Stimulated activated memory B cell treated with anti-CD40 and anti-IgM and Interleukin-4, amounts not matched to agents 10 μg/mL and 1 μg/mL and 100 μg/mL, for 72 hours (primary cell): ENCODE measurements around the gene ZNF366.

Source experiments
- ATAC-seq: fragments of 150-1000 bp; cut with Tn5 transposase; 2 replicates; pipeline ENCODE4 v1.10.0; 2021
- H3K27ac Mint-ChIP-seq: one replicate; pipeline ENCODE4 v1.8.0; 2022; ENCODE audit warnings: mild to moderate bottlenecking, mixed read lengths
- H3K27me3 Mint-ChIP-seq: one replicate; pipeline ENCODE4 v1.8.0; 2022; ENCODE audit warnings: mixed read lengths
- H3K36me3 Mint-ChIP-seq: one replicate; pipeline ENCODE4 v1.8.0; 2022; ENCODE audit warnings: mixed read lengths
- H3K4me1 Mint-ChIP-seq: one replicate; pipeline ENCODE4 v1.8.0; 2022; ENCODE audit warnings: mixed read lengths
- H3K4me3 Mint-ChIP-seq: one replicate; pipeline ENCODE4 v1.8.0; 2022; ENCODE audit warnings: mild to moderate bottlenecking, moderate library complexity, mixed read lengths
- H3K9me3 Mint-ChIP-seq: one replicate; pipeline ENCODE4 v1.8.0; 2022; ENCODE audit warnings: mixed read lengths

ZNF366 gene

DNA sequence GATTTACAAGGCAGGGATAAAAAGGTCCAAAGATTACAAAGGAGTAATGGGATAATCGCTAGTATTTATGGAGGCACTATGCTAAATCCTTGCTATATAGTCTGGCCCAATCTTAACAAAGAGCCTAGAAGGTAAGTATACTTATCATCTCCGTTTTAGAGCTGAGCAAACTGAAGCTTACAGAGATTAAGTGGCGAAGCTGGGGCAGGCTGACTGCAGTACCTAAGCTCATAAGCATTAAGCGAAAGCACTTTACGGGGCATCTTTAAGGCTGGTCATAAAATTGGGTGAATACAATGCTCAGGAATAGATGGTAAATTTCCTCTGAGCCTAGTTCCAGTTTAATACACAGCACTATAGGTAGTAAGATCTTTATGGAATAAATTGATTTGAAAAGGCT, 30.0 kb upstream of the ZNF366 start:
- no peak for ATAC-seq
- Mint-ChIP-seq H3K4me1 (no peaks in the 10 kb centered on the region), H3K27ac (no peak overlapping the region), H3K36me3 (no peaks in the 10 kb centered on the region), H3K9me3 (peaks cover 7% of the 10 kb centered on the region), H3K4me3 (no peak overlapping the region), H3K27me3 (peaks cover 17% of the 10 kb centered on the region)

DNA sequence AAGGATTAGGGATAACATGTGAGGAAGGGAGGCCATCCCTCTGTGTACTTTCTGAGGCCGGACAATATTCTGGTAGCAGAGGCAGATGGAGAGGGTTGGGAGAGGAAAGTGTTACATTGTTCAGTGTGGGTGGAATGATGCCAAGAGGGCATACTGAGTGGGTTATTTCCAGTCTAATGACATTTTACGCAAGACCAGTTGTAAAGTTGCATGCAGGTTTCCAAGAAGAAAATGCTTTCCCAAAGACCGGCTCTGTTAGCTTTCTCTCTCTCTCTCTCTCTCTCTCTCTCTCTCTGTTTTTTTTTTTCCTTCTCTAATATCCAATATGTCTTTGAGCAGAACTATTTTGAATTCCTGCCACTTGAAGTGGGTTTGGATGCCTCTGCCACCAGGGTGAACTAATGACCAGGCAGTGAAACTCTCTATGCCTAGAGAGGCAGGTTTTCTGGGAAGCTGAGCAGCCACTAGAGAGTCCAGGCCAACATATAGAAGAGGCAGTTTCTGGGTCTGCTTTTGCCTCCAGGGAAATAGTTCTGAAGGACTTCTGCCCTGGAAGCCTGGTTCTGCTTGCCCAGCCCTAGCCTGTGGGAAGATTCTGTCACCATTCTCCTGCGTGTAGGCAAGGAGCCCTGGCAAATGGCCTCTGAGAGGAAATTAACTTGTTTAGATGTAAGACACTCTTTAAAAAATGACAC, 24.4 kb upstream of the ZNF366 start:
- ATAC-seq, result no peak
- Mint-ChIP-seq H3K27ac (no peak overlapping the region), H3K4me1 (no peaks in the 10 kb centered on the region), H3K36me3 (no peaks in the 10 kb centered on the region), H3K27me3 (peaks cover 35% of the 10 kb centered on the region), H3K9me3 (peaks cover 7% of the 10 kb centered on the region), H3K4me3 (no peak overlapping the region)

DNA sequence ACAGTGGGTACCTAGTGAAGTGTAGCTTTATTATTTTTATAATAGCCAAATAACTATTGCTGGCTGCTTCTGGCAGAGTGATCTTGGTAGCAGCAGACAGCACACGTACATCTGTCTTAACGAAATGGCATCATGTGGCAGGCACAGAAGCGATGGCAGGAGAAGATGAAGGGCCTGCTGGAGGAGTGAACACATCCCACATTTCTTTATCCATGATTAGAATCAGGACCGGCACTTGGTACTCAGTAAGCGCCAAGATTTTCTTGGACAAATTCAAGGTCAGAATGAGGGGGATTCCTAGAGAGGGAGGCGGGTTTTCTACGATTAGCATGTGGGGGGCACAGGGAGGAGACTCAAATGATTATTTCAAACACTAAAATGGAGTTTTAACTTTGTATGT, 23.0 kb upstream of the ZNF366 start:
- Mint-ChIP-seq H3K36me3 (no peaks in the 10 kb centered on the region), H3K4me3 (no peak overlapping the region), H3K9me3 (peaks cover 7% of the 10 kb centered on the region), H3K4me1 (no peaks in the 10 kb centered on the region), H3K27ac (no peak overlapping the region), H3K27me3 (peaks cover 35% of the 10 kb centered on the region)
- ATAC-seq, result no peak

DNA sequence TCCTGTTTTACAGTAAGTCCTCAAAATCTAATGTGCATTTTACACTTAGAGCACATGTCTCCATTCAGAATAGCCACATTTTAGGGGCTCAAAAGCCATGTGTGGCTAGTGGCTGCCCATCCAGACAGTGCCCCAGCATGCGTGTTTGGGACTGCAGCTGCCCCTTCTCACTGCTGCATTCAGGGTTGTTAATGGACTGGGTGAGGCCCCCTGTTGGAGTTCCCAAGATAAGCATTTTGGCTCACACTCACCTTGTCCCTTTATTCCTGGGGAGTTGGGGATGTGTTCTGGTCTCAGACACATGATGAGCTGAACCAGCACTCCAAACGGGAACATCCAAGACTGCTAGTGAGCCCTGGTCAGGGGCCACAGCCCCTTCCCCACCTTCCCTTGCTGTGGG, 22.2 kb upstream of the ZNF366 start:
- Mint-ChIP-seq H3K27ac (no peak overlapping the region), H3K27me3 (peaks cover 35% of the 10 kb centered on the region)

DNA sequence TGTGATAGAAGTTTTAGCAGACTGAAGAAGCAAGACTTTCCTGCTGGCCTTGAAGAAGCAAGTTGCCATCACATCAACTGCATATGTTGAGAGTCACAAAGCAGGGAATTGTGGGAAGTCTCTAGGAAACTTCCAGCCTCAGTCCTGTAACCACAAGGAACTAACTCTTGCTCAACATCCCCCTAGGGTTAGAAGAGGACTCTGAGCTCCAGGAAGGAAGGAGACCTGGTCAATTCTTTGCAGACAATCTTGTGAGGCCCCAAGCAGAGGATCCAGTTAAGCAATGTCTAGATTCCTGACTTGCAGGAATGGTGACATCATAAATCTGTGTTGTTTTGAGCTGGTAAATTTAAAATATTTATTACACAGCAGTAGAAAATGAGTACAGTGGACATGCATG, 18.6 kb upstream of the ZNF366 start:
- Mint-ChIP-seq H3K27ac (no peak overlapping the region), H3K4me3 (no peak overlapping the region), H3K27me3 (peaks cover 9% of the 10 kb centered on the region), H3K9me3 (no peaks in the 10 kb centered on the region), H3K4me1 (no peaks in the 10 kb centered on the region), H3K36me3 (no peaks in the 10 kb centered on the region)
- no peak for ATAC-seq

More for the DNA sequence above, 22.2 kb upstream of the ZNF366 start:
- Mint-ChIP-seq H3K36me3 (no peaks in the 10 kb centered on the region), H3K4me1 (no peaks in the 10 kb centered on the region), H3K9me3 (peaks cover 7% of the 10 kb centered on the region), H3K4me3 (no peak overlapping the region)
- ATAC-seq, result no peak

DNA sequence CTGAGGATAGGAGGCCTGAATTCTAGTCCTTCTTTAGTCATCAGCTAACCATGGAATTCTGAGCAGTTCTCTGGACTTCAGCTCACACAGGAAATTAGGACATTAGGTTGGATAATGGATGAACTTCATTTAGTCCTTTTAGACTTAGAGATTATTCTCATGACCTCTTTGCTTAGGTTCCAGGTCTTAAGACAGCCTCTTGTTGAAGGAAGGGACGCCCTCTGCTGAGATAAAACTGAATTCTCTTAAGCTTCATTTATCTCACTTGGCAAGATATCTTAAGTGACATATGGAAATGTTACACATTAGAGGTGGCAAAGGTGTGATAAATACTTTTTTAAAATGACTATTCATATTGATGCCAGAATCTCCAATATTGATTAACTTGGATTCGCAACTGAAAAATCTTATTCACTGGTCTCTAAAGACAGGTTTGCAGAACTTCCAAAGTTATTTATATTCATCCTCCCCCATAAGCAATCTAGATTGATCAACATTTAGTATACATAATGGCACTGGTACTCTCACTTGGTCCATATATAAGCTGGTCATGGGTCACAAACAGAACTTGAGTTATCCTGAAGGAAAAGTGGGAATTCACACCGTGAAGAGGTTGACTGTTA, 16.9 kb upstream of the ZNF366 start:
- ATAC-seq, result peak; percentile 59
- Mint-ChIP-seq H3K9me3 (peaks cover 5% of the 10 kb centered on the region), H3K36me3 (peaks cover 13% of the 10 kb centered on the region), H3K27me3 (no peaks in the 10 kb centered on the region), H3K4me1 (no peaks in the 10 kb centered on the region), H3K4me3 (no peak overlapping the region), H3K27ac (no peak overlapping the region)

DNA sequence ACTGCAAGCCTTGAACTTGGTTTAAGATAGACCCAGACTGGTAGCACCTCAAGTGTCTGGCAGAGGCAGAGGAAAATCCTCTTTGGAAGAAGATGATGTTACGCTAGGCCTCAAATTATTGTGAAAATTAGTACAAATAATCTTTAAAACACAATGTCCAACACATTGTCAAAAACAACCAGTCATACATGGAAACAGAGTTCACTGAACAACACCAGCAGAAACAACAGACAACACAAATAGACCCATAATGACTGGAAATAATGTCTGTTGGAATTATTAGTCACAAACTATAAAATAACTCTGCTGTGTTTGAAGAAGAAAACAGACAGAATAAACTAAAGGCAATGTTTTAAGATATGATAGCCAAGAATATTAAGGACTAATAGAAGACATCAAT, 15.4 kb upstream of the ZNF366 start:
- ATAC-seq, result no peak
- H3K27me3 Mint-ChIP-seq, result no peaks in the 10 kb centered on the region
- H3K27ac Mint-ChIP-seq, result no peak overlapping the region
- no peak overlapping the region for H3K4me3 Mint-ChIP-seq
- H3K9me3 Mint-ChIP-seq, result peaks cover 5% of the 10 kb centered on the region
- peaks cover 10% of the 10 kb centered on the region for H3K4me1 Mint-ChIP-seq
- peaks cover 21% of the 10 kb centered on the region for H3K36me3 Mint-ChIP-seq

DNA sequence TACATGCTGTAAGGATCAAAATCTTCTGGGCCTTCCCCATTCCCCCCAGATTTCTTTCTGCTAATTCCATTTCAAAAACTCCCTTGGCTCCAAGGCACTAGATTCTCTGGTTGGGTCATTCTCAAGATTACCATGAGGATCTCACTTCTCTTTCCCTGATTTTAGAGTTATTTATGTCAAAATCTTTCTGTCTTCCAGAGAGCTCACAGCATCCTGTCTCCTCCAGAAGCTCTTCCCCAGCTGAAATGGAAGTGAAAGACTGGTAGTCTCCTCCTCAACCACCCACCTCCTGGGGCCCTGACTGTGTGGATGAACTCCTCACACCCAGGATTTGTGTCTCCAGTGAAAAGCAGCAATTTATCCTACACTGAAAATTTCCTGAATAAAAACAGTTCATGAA, 11.9 kb upstream of the ZNF366 start:
- Mint-ChIP-seq H3K4me1 (peaks cover 13% of the 10 kb centered on the region), H3K27me3 (no peaks in the 10 kb centered on the region), H3K27ac (no peak overlapping the region), H3K9me3 (peaks cover 5% of the 10 kb centered on the region), H3K36me3 (peaks cover 21% of the 10 kb centered on the region), H3K4me3 (no peak overlapping the region)
- ATAC-seq, result no peak

DNA sequence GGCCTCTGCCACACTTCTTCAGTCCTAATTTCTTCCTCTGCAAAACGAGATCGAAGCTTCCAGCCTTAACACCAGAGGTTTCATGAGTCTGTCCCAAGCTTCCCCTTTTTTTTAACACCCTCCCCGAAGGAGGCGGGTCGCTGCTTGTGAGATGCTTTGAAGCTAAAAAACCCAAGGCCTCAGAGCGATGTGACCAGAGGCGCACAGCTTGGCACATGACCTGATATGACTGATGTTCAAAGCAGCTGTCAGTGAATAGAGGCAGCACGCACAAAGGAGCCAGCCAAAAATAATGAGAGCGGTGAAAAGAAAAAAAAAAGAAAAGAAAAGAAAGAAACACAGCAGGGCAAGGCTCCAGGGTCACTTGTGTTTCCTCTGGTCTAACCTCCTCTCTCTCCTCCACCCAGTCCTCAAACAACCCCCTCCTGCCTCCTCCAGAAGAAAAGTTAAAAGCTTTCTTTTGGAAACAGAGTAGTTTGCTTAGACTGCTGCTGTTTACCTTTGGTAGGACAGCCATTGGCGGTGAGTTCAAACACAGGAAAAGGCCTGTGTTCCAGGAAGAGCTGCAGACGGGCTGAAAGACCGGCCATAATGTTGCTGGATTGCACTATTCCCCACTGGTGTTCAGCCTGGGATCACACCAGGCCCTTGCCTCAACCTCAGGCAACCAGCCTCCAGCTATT, 10.9 kb upstream of the ZNF366 start:
- H3K4me3 Mint-ChIP-seq, result no peak overlapping the region
- no peaks in the 10 kb centered on the region for H3K27me3 Mint-ChIP-seq
- peaks cover 21% of the 10 kb centered on the region for H3K36me3 Mint-ChIP-seq

DNA sequence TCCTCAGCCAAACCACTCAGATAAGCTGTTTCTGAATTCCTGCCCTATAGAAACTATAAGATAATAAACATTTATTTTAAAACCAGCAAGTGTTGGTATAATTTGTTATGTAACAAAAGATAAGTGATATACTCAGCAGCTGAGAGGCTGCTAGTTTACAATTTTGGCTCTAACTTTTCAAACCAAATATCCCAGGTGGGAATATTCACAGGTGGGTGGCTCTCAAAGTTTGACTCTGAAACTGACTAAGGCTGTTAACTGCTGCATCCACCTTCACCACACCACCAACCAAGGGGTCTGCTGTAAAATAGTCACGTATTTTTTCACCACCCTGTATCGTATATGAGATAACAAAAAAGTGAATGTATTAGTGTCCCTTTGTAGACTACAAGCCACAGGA, 9.7 kb upstream of the ZNF366 start:
- Mint-ChIP-seq H3K9me3 (peaks cover 5% of the 10 kb centered on the region), H3K27ac (no peak overlapping the region), H3K27me3 (no peaks in the 10 kb centered on the region), H3K36me3 (peaks cover 21% of the 10 kb centered on the region), H3K4me3 (no peak overlapping the region), H3K4me1 (peaks cover 17% of the 10 kb centered on the region)
- no peak for ATAC-seq

More for the DNA sequence above, 10.9 kb upstream of the ZNF366 start:
- ATAC-seq, result peak; percentile 84
- peaks cover 13% of the 10 kb centered on the region for H3K4me1 Mint-ChIP-seq
- peak overlapping the region; percentile 83 for H3K27ac Mint-ChIP-seq
- H3K9me3 Mint-ChIP-seq, result peaks cover 5% of the 10 kb centered on the region

DNA sequence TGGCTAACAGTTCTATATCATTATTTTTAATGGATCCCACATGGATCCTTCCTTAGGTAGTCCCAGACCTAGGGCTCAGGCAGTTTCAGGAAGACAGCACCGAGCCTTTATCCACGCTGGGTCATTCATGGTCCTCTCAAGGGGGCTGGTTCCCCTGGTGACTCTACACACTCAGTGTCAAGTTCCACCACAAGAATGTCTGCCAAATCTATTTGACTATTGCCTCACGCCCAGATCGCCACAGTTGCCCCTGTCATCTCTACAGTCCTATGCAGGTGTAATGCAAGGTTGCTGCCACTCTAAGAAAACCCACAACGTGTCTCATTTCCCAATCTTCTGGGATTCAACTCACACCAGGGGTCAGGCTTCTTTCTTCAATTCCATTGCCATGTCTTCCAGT, 8.0 kb upstream of the ZNF366 start:
- H3K27me3 Mint-ChIP-seq, result no peaks in the 10 kb centered on the region
- H3K27ac Mint-ChIP-seq, result no peak overlapping the region
- peaks cover 5% of the 10 kb centered on the region for H3K9me3 Mint-ChIP-seq
- peaks cover 33% of the 10 kb centered on the region for H3K4me1 Mint-ChIP-seq
- H3K36me3 Mint-ChIP-seq, result peaks cover 16% of the 10 kb centered on the region
- ATAC-seq, result no peak
- H3K4me3 Mint-ChIP-seq, result no peak overlapping the region

DNA sequence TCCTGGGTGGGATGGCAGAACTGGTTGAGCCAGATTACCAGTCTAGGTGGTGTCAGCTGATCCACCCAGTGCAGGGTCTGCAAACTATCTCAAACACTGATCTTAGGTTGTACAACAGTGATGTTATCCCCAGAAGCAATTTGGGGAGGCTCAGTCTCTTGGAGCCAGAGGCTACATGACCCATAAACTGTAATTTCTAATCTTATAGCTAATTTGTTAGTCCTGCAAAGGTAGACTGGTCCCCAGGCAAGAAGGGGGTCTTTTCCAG, 5.3 kb upstream of the ZNF366 start:
- Mint-ChIP-seq H3K4me1 (peaks cover 45% of the 10 kb centered on the region), H3K27me3 (no peaks in the 10 kb centered on the region), H3K27ac (no peak overlapping the region), H3K4me3 (no peak overlapping the region), H3K9me3 (no peaks in the 10 kb centered on the region), H3K36me3 (no peaks in the 10 kb centered on the region)
- no peak for ATAC-seq

DNA sequence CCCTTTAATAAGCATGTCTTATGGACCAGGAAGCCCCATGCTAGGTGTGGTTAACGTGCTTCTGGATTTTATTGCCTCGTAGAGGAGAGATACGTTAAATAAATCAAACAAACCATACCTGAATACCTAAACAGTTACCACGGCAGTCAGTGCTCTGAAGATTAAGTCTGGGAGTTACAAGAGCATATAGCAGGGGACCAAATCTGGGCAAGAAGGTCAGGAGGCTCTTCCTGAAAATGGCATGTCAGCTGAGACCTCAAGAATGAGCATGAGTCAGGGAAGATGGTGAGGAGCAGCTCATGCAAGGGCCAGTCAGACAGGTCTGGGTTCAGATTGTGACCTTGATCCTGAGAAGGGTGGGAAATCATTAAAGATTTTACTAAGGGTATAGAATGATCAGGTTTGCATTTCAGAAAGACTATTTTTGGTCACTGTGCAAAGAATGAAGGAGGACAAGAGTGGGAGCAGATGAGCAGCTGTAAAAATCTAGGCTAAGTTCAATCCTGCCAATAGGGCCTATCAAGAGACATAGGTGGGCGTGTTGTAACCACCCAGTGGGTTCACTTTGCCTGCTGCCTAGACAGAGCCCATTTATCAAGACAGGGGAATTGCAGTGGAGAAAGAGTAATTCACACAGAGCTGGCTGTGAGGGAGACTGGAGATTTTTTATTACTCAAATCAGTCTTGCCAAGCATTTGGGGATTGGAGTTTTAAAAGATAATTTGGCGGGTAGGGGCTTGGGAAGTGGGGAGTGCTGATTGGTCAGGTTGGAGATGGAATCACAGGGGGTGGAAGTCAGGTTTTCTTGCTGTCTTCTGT, 4.8 kb upstream of the ZNF366 start:
- H3K27me3 Mint-ChIP-seq, result no peaks in the 10 kb centered on the region
- H3K36me3 Mint-ChIP-seq, result no peaks in the 10 kb centered on the region
- H3K27ac Mint-ChIP-seq, result peak overlapping the region; percentile 21
- no peak overlapping the region for H3K4me3 Mint-ChIP-seq
- ATAC-seq, result no peak
- peaks cover 48% of the 10 kb centered on the region for H3K4me1 Mint-ChIP-seq
- H3K9me3 Mint-ChIP-seq, result no peaks in the 10 kb centered on the region

DNA sequence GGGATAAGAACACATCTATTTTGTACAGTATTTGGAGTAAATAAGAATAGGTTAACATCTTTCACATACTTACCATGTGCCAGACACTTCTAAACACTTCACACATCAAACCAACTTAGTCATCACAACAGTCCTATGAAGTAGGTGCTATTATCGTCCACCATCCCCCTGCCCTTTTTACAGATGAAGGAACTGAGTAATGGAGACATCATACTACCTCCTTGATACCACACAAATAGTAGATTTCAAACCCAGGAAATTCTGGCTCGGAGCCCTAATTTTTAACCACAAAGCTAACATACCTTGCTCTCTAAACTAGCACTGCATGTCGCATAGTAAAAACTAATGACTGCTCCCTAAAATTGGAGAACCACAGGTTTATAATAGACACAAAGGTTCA, 4.2 kb upstream of the ZNF366 start:
- no peak overlapping the region for H3K4me3 Mint-ChIP-seq
- ATAC-seq, result no peak
- peaks cover 50% of the 10 kb centered on the region for H3K4me1 Mint-ChIP-seq
- H3K9me3 Mint-ChIP-seq, result no peaks in the 10 kb centered on the region
- H3K36me3 Mint-ChIP-seq, result no peaks in the 10 kb centered on the region
- peak overlapping the region; percentile 21 for H3K27ac Mint-ChIP-seq
- no peaks in the 10 kb centered on the region for H3K27me3 Mint-ChIP-seq

DNA sequence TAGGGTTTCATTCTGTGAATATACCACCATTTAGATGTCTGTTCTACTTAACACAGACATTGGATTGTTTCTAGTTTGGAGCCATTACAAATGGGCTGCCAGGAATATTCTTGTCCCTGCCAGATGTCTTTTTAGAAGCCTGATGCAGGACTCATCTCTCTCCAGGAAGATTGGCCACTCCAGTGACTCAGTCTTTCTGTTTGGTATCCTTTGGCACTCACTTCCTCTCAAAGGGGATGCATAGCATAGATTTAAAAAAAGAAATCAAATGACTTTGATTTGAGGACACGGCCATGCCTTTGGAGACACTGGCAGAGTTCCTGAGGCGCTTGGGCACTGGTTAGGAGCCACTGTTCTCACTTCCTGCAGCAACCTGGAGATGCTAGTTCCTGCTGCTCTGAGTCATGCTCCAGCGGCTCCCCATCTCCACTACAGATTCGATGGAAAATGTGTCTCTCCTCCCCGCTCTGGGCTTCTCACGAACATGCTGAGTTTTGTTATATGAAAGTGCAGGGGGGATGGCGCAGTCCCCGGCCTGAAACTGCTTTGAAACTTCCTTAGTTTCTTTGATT, 3.5 kb upstream of the ZNF366 start:
- ATAC-seq, result peak; percentile 49
- Mint-ChIP-seq H3K36me3 (no peaks in the 10 kb centered on the region), H3K9me3 (no peaks in the 10 kb centered on the region), H3K27me3 (no peaks in the 10 kb centered on the region), H3K27ac (peak overlapping the region; percentile 21), H3K4me1 (peaks cover 50% of the 10 kb centered on the region), H3K4me3 (no peak overlapping the region)
